ENCODE results near the gene S100A13. TPM values are rescaled to one million over a fixed set of nuclear protein-coding genes. Genes with fewer than 3 reads are reported as not detected.

S100A13 gene
- total and polyA plus RNA-seq, 8 donors, result 75.1 to 110 (median 84.6) TPM

- Histone ChIP-seq H3K27ac (peak overlapping the region; percentile 85), H3K9me3 (no peaks in the 10 kb centered on the region), H3K4me3 (peak overlapping the region; percentile 39 to 43), H3K4me1 (peaks cover 0 to 55% of the 10 kb centered on the region in 2 donors), H3K36me3 (no peaks in the 10 kb centered on the region), H3K27me3 (peaks cover 0 to 4% of the 10 kb centered on the region in 2 donors)
- ATAC-seq (no peak), DNase-seq (peak in 1 of 4 donors; percentile 8)
- TF ChIP-seq, protein P1, sequence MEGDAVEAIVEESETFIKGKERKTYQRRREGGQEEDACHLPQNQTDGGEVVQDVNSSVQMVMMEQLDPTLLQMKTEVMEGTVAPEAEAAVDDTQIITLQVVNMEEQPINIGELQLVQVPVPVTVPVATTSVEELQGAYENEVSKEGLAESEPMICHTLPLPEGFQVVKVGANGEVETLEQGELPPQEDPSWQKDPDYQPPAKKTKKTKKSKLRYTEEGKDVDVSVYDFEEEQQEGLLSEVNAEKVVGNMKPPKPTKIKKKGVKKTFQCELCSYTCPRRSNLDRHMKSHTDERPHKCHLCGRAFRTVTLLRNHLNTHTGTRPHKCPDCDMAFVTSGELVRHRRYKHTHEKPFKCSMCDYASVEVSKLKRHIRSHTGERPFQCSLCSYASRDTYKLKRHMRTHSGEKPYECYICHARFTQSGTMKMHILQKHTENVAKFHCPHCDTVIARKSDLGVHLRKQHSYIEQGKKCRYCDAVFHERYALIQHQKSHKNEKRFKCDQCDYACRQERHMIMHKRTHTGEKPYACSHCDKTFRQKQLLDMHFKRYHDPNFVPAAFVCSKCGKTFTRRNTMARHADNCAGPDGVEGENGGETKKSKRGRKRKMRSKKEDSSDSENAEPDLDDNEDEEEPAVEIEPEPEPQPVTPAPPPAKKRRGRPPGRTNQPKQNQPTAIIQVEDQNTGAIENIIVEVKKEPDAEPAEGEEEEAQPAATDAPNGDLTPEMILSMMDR (IDR thresholded peaks at IDR 0.05), result no peak
- intact Hi-C loops (cut with DNase I), result no loop called here
Measured at GRCh38 chr1:153626477-153626903, 815 bp downstream of the S100A13 start.

- Histone ChIP-seq H3K9me3 (no peaks in the 10 kb centered on the region), H3K27me3 (peaks cover 0 to 4% of the 10 kb centered on the region in 2 donors), H3K36me3 (no peaks in the 10 kb centered on the region), H3K4me1 (peaks cover 0 to 55% of the 10 kb centered on the region in 2 donors), H3K27ac (no peak overlapping the region), H3K4me3 (no peak overlapping the region)
- intact Hi-C loops (cut with DNase I), result no loop called here
- peak in 1 of 4 donors; percentile 6 for DNase-seq
- ATAC-seq, result no peak
- TF ChIP-seq, protein P1 (IDR thresholded peaks at IDR 0.05), result no peak
Measured at GRCh38 chr1:153624965-153625611, 2.2 kb downstream of the S100A13 start.

DNA sequence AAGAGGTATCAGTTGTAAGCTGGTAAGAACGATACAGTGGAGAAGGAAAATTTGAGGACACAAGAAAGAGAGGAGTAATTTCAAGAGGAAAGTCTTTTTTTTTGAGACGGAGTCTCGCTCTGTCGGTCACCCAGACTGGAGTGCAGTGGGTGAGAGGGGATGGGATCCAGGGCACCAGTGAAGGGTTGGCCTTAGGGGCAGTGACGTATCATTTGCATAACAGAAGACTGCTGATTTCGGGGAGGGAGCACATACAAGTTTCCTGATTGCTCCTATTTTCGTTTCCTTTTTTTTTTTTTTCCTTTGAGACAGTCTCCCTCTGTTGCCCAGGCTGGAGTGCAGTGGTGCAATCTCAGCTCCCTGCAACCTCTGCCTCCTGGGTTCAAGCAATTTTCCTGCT lies 4.2 kb downstream of the S100A13 start:
- intact Hi-C loops (cut with DNase I), result no loop called here
- DNase-seq, result peak in 1 of 4 donors; percentile 44
- Histone ChIP-seq H3K4me1 (peaks cover 0 to 56% of the 10 kb centered on the region in 2 donors), H3K27me3 (peaks cover 0 to 4% of the 10 kb centered on the region in 2 donors), H3K4me3 (no peak overlapping the region), H3K36me3 (peaks cover 0 to 12% of the 10 kb centered on the region in 2 donors), H3K27ac (no peak overlapping the region), H3K9me3 (no peaks in the 10 kb centered on the region)
- TF ChIP-seq, protein P1 (IDR thresholded peaks at IDR 0.05), result no peak
- peak; percentile 14 for ATAC-seq

DNA sequence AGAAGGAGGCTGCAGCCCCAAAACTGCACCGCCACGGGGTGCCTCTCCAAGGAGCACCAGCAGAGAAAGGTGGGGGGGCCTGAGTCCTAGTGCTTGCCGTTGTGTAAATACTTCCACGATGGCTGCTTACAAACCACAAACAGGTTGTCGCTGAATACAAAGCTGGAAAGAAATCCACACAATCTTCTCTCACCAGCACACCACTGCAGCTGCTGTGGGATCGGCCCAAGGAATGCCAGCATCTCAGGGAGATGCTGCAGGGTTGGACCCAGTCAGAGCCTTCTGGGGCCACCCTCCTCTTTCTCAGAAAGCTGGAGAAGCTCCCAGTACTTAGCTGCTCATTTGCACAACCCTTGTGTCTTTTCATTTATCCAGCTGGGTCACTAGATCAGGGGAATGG lies 8.1 kb downstream of the S100A13 start:
- Histone ChIP-seq H3K4me1 (peaks cover 10 to 45% of the 10 kb centered on the region in 2 donors), H3K36me3 (peaks cover 0 to 12% of the 10 kb centered on the region in 2 donors), H3K4me3 (no peak overlapping the region), H3K27me3 (no peaks in the 10 kb centered on the region), H3K27ac (no peak overlapping the region), H3K9me3 (no peaks in the 10 kb centered on the region)
- TF ChIP-seq, protein P1 (IDR thresholded peaks at IDR 0.05), result no peak
- ATAC-seq (no peak), DNase-seq (peak in 1 of 4 donors; percentile 13)
- intact Hi-C loops (cut with DNase I), result no loop called here

DNA sequence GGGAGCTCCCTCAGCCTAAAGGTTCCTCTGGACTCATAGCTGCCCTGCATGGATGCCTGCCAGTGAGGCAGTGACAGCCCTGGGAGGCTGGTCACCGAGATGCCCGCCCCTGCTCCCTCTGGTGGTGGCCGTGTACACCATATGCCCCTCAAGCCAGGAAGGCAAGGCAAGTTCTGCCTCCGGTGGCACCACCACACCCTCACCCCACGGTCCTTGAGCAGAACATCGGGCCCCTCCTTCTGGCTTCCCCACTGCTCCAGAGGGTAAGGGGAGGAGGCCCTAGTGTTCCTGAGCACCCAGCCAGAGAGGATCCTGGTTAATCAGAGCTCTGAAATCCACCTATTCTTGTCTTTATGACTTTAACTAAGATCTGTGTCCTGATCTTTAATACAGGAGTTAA lies 9.6 kb downstream of the S100A13 start:
- TF ChIP-seq, protein P1 (IDR thresholded peaks at IDR 0.05), result peak; percentile 30 to 70
- no peak overlapping the region for H3K4me3 ChIP-seq
- peak in 3 of 4 donors; percentile 74 to 93 (median 82) for DNase-seq
- H3K27ac ChIP-seq, result peak overlapping the region in 1 of 2 donors; percentile 63
- H3K9me3 ChIP-seq, result no peaks in the 10 kb centered on the region
- H3K36me3 ChIP-seq, result peaks cover 0 to 12% of the 10 kb centered on the region in 2 donors
- ATAC-seq, result peak; percentile 46
- intact Hi-C loops (cut with DNase I), result no loop called here
- H3K27me3 ChIP-seq, result no peaks in the 10 kb centered on the region
- peaks cover 10 to 30% of the 10 kb centered on the region in 2 donors for H3K4me1 ChIP-seq

Measured in left lung (tissue), 10 donors.